Mesendoderm (in vitro differentiated cells): ENCODE measurements around the gene BMX. TPM values are rescaled to one million over a fixed set of nuclear protein-coding genes. Genes with fewer than 3 reads are reported as not detected.

Source experiments
- DNase-seq: peaks from one replicate; pipeline ENCODE4 v3.0.0; 2013
- H2AK5ac ChIP-seq: 2 replicates; pipeline ENCODE4 v1.6.1; 2013; ENCODE audit warnings: low read length, inconsistent platforms
- H2BK120ac ChIP-seq: 2 replicates; pipeline ENCODE4 v1.6.1; 2013; ENCODE audit warnings: low read depth, mild to moderate bottlenecking, low read length, moderate library complexity, mixed read lengths
- H2BK15ac ChIP-seq: replicated peaks from 2 replicates; pipeline ENCODE4 v1.6.1; 2013; ENCODE audit warnings: low read depth, mild to moderate bottlenecking, moderate library complexity
- H2BK5ac ChIP-seq: 2 replicates; pipeline ENCODE4 v1.6.1; 2013; ENCODE audit warnings: low read length, inconsistent platforms
- H3K18ac ChIP-seq: 2 replicates; pipeline ENCODE4 v1.6.1; 2013; ENCODE audit warnings: mild to moderate bottlenecking, low read length, mixed read lengths
- H3K23ac ChIP-seq: one replicate; pipeline ENCODE4 v1.6.1; 2013; ENCODE audit warnings: low read length
- H3K27ac ChIP-seq: 2 replicates; pipeline ENCODE4 v1.5.1; 2013; ENCODE audit warnings: low read depth, mild to moderate bottlenecking, inconsistent platforms, low read length, moderate library complexity
- H3K27me3 ChIP-seq: 2 replicates; pipeline ENCODE4 v1.6.1; 2013; ENCODE audit warnings: low read length, control low read depth, mild to moderate bottlenecking, inconsistent platforms; ENCODE audit not compliant: insufficient read depth, poor library complexity
- H3K36me3 ChIP-seq: 2 replicates; pipeline ENCODE4 v1.6.1; 2013; ENCODE audit warnings: low read length, inconsistent platforms; ENCODE audit not compliant: control insufficient read depth, insufficient read depth
- H3K4ac ChIP-seq: one replicate; pipeline ENCODE4 v1.6.1; 2013; ENCODE audit warnings: low read depth, mild to moderate bottlenecking, low read length, moderate library complexity
- H3K4me1 ChIP-seq: 2 replicates; pipeline ENCODE4 v1.6.1; 2013; ENCODE audit warnings: low read depth, low read length, inconsistent platforms; ENCODE audit not compliant: control insufficient read depth
- H3K4me2 ChIP-seq: 2 replicates; pipeline ENCODE4 v1.6.1; 2013; ENCODE audit warnings: low read length
- H3K4me3 ChIP-seq: 2 replicates; pipeline ENCODE4 v1.5.1; 2013; ENCODE audit warnings: mild to moderate bottlenecking, low read length
- H3K56ac ChIP-seq: one replicate; pipeline ENCODE4 v1.6.1; 2013; ENCODE audit warnings: low read length
- H3K79me1 ChIP-seq: 2 replicates; pipeline ENCODE4 v1.6.1; 2013; ENCODE audit warnings: low read length, inconsistent platforms
- H3K79me2 ChIP-seq: 2 replicates; pipeline ENCODE4 v1.6.1; 2013; ENCODE audit warnings: mild to moderate bottlenecking, low read length; ENCODE audit not compliant: control insufficient read depth, insufficient read depth
- H3K9ac ChIP-seq: 2 replicates; pipeline ENCODE4 v1.6.1; 2013; ENCODE audit warnings: low read length, inconsistent platforms
- H4K5ac ChIP-seq: one replicate; pipeline ENCODE4 v1.6.1; 2013; ENCODE audit warnings: low read length
- H4K8ac ChIP-seq: one replicate; pipeline ENCODE4 v1.6.1; 2013; ENCODE audit warnings: low read depth, mild to moderate bottlenecking, control low read depth, low read length, moderate library complexity
- WGBS: extraction: QIAGEN DNeasy Blood & Tissue Kit; methylation state at CpG from one replicate; pipeline ENCODE4 v1.1.7; 2013; ENCODE audit warnings: low lambda C conversion rate, missing lambda C conversion rate; ENCODE audit not compliant: insufficient coverage; ENCODE audit errors: extremely low coverage; 5-methylcytosine and 5-hydroxymethylcytosine counted together
- polyA plus RNA-seq, 2 experiments: library from polyadenylated mRNA; stranded (reverse); fragments of 200-250 nt; gene quantifications; one replicate each; pipeline ENCODE4 v1.2.3, GENCODE V29; 2013

The BMX gene
- not detected for polyA plus RNA-seq (2013, experiment 1 of 2)
- polyA plus RNA-seq (2013, experiment 2 of 2): not detected

GRCh38 chrX:15500497-15500966, at the start of gene BMX:
Gene BMX (plus strand): TSS chrX:15500807. CDS start chrX:15508354, 7,547 bp downstream.
- DNase-seq: no peak
- no peak within 1 kb of the TSS for H3K4me2 ChIP-seq
- H3K27me3 ChIP-seq: no peaks in the 10 kb centered on the region
- H2BK15ac ChIP-seq: no peak within 1 kb of the TSS
- no peak within 1 kb of the TSS for H3K27ac ChIP-seq
- H3K79me2 ChIP-seq: no peaks in the 10 kb centered on the region
- no peak within 1 kb of the TSS for H3K56ac ChIP-seq
- no peak within 1 kb of the TSS for H4K8ac ChIP-seq
- no peak within 1 kb of the TSS for H3K18ac ChIP-seq
- no peak within 1 kb of the TSS for H2AK5ac ChIP-seq
- no peak within 1 kb of the TSS for H3K9ac ChIP-seq
- no peak within 1 kb of the TSS for H3K23ac ChIP-seq
- no peak within 1 kb of the TSS for H2BK5ac ChIP-seq
- H4K5ac ChIP-seq: no peak within 1 kb of the TSS
- H3K4me1 ChIP-seq: no peaks in the 10 kb centered on the region
- no peak within 1 kb of the TSS for H3K4ac ChIP-seq
- no peaks in the 10 kb centered on the region for H3K36me3 ChIP-seq
- no peak within 1 kb of the TSS for H3K4me3 ChIP-seq
- H2BK120ac ChIP-seq: no peak within 1 kb of the TSS
- no CpG with 5 or more reads among the region's 18 CpGs for WGBS
- H3K79me1 ChIP-seq: no peaks in the 10 kb centered on the region

GRCh38 chrX:15451913-15452312, 48.7 kb upstream of the BMX start:
- no CpG with 5 or more reads among the region's 1 CpG for WGBS
- Histone ChIP-seq H3K79me2 (no peaks in the 10 kb centered on the region), H3K4me3 (no peak overlapping the region), H3K79me1 (no peaks in the 10 kb centered on the region), H3K4me1 (no peaks in the 10 kb centered on the region), H3K9ac (no peak overlapping the region), H3K4ac (no peak overlapping the region), H2BK15ac (no peak overlapping the region), H3K27ac (no peak overlapping the region), H3K27me3 (no peaks in the 10 kb centered on the region), H3K56ac (no peak overlapping the region), H3K18ac (no peak overlapping the region), H2AK5ac (no peak overlapping the region), H4K8ac (no peak overlapping the region), H3K36me3 (no peaks in the 10 kb centered on the region), H2BK5ac (no peak overlapping the region), H2BK120ac (no peak overlapping the region), H3K23ac (no peak overlapping the region), H4K5ac (no peak overlapping the region), H3K4me2 (no peak overlapping the region)
- no peak for DNase-seq

- Histone ChIP-seq H3K9ac (no peak overlapping the region), H2BK120ac (no peak overlapping the region), H3K4me2 (no peak overlapping the region), H4K8ac (no peak overlapping the region), H3K4me1 (no peaks in the 10 kb centered on the region), H3K56ac (no peak overlapping the region), H3K4me3 (no peak overlapping the region), H3K79me1 (no peaks in the 10 kb centered on the region), H3K27me3 (no peaks in the 10 kb centered on the region), H3K27ac (no peak overlapping the region), H3K4ac (no peak overlapping the region), H3K79me2 (no peaks in the 10 kb centered on the region), H3K18ac (no peak overlapping the region), H4K5ac (no peak overlapping the region), H2BK15ac (no peak overlapping the region), H2AK5ac (no peak overlapping the region), H3K23ac (no peak overlapping the region), H3K36me3 (no peaks in the 10 kb centered on the region), H2BK5ac (no peak overlapping the region)
- no peak for DNase-seq
Observed at GRCh38 chrX:15464704-15465103, 35.9 kb upstream of the BMX start.

- Histone ChIP-seq H2BK120ac (no peak overlapping the region), H3K36me3 (no peaks in the 10 kb centered on the region), H3K4ac (no peak overlapping the region), H2BK5ac (no peak overlapping the region), H3K27ac (no peak overlapping the region), H2BK15ac (no peak overlapping the region), H3K79me1 (no peaks in the 10 kb centered on the region), H4K5ac (no peak overlapping the region), H2AK5ac (no peak overlapping the region), H3K4me3 (no peak overlapping the region), H3K23ac (no peak overlapping the region), H3K27me3 (no peaks in the 10 kb centered on the region), H3K9ac (no peak overlapping the region), H3K79me2 (no peaks in the 10 kb centered on the region), H3K4me2 (no peak overlapping the region), H3K18ac (no peak overlapping the region), H3K56ac (no peak overlapping the region), H4K8ac (no peak overlapping the region), H3K4me1 (no peaks in the 10 kb centered on the region)
- no CpG with 5 or more reads among the region's 4 CpGs for whole genome bisulfite sequencing
- DNase-seq: no peak
Observed at GRCh38 chrX:15465347-15465746, 35.3 kb upstream of the BMX start.

- Histone ChIP-seq H3K27ac (no peak overlapping the region), H2BK120ac (no peak overlapping the region), H3K18ac (no peak overlapping the region), H3K4me2 (no peak overlapping the region), H3K27me3 (no peaks in the 10 kb centered on the region), H2AK5ac (no peak overlapping the region), H3K4me3 (no peak overlapping the region), H2BK5ac (no peak overlapping the region), H2BK15ac (no peak overlapping the region), H3K79me2 (no peaks in the 10 kb centered on the region), H3K79me1 (no peaks in the 10 kb centered on the region), H3K4me1 (no peaks in the 10 kb centered on the region), H4K8ac (no peak overlapping the region), H3K4ac (no peak overlapping the region), H3K36me3 (no peaks in the 10 kb centered on the region), H3K23ac (no peak overlapping the region), H3K9ac (no peak overlapping the region), H3K56ac (no peak overlapping the region), H4K5ac (no peak overlapping the region)
- no CpG with 5 or more reads among the region's 9 CpGs for WGBS
- peak; percentile 35 for DNase-seq
Observed at GRCh38 chrX:15465896-15466651, 34.5 kb upstream of the BMX start.

GRCh38 chrX:15468036-15468435, 32.6 kb upstream of the BMX start:
- Histone ChIP-seq H3K4me1 (no peaks in the 10 kb centered on the region), H2BK15ac (no peak overlapping the region), H3K56ac (no peak overlapping the region), H3K36me3 (no peaks in the 10 kb centered on the region), H3K4ac (no peak overlapping the region), H3K18ac (no peak overlapping the region), H3K27me3 (no peaks in the 10 kb centered on the region), H2AK5ac (no peak overlapping the region), H3K23ac (no peak overlapping the region), H4K8ac (no peak overlapping the region), H3K79me2 (no peaks in the 10 kb centered on the region), H3K4me2 (no peak overlapping the region), H2BK5ac (no peak overlapping the region), H3K27ac (no peak overlapping the region), H3K79me1 (no peaks in the 10 kb centered on the region), H3K9ac (no peak overlapping the region), H2BK120ac (no peak overlapping the region), H3K4me3 (no peak overlapping the region), H4K5ac (no peak overlapping the region)
- no CpG with 5 or more reads among the region's 4 CpGs for WGBS
- DNase-seq: peak; percentile 20
